OCI-LY3 (cell line): ENCODE measurements around the gene TMEM239.

Source experiments
- H2AFZ ChIP-seq: fragments of 200-600, 300-600 bp; shearing (Covaris generic); 2 replicates; pipeline ENCODE4 v1.6.0; 2014; ENCODE audit warnings: antibody characterized with exemption, low read depth, low read length
- H3K27ac ChIP-seq: fragments of 200-600, 300-600 bp; sonication (generic); 2 replicates; pipeline ENCODE4 v1.5.1; 2014; ENCODE audit warnings: mild to moderate bottlenecking, low read length, moderate library complexity, mixed read lengths
- H3K27me3 ChIP-seq: fragments of 200-600, 300-600 bp; sonication (generic); 2 replicates; pipeline ENCODE4 v1.6.1; 2014; ENCODE audit warnings: low read depth, low read length, mixed read lengths
- H3K36me3 ChIP-seq: fragments of 200-600, 300-600 bp; sonication (generic); replicated peaks from 2 replicates; pipeline ENCODE3; 2014; ENCODE audit warnings: low read depth, low read length, mixed read lengths
- H3K4me1 ChIP-seq: fragments of 300-600, 200-600 bp; sonication (generic); 2 replicates; pipeline ENCODE4 v1.6.1; 2014; ENCODE audit warnings: low read length, mixed read lengths
- H3K4me2 ChIP-seq: fragments of 200-600, 300-600 bp; sonication (generic); 2 replicates; pipeline ENCODE4 v1.6.1; 2014; ENCODE audit warnings: low read length, mixed read lengths
- H3K4me3 ChIP-seq: fragments of 300-600, 200-600 bp; sonication (generic); 2 replicates; pipeline ENCODE4 v1.5.1; 2014; ENCODE audit warnings: antibody characterized with exemption, mild to moderate bottlenecking, low read length, moderate library complexity
- H3K79me2 ChIP-seq: fragments of 300-600, 200-600 bp; shearing (Covaris generic); 2 replicates; pipeline ENCODE4 v1.6.1; 2014; ENCODE audit warnings: mild to moderate bottlenecking, low read length, mixed read lengths
- H3K9ac ChIP-seq: fragments of 300-600, 200-600 bp; shearing (Covaris generic); 2 replicates; pipeline ENCODE4 v1.6.0; 2014; ENCODE audit warnings: mild to moderate bottlenecking, low read length, moderate library complexity
- H3K9me3 ChIP-seq: fragments of 200-600, 300-600 bp; shearing (Covaris generic); 2 replicates; pipeline ENCODE4 v1.6.1; 2014; ENCODE audit warnings: low read length, mixed read lengths; ENCODE audit not compliant: insufficient read depth
- H4K20me1 ChIP-seq: fragments of 200-600, 300-600 bp; sonication (generic); 2 replicates; pipeline ENCODE4 v1.6.1; 2016; ENCODE audit warnings: low read length, mixed read lengths; ENCODE audit not compliant: insufficient read depth
- CTCF ChIP-seq: fragments of 200-600, 300-600 bp; sonication (generic); IDR thresholded peaks from 2 replicates; pipeline ENCODE4 v1.5.1; 2014; ENCODE audit warnings: antibody characterized with exemption, low read length, low read depth
- EZH2phosphoT487 ChIP-seq: fragments of 200-600 bp; shearing (Covaris generic); IDR thresholded peaks from 2 replicates; pipeline ENCODE4 v1.6.1; 2018; ENCODE audit warnings: antibody characterized with exemption, mixed run types, low read depth

TMEM239 gene

GRCh38 chr20:2771631-2772080 lies 44.5 kb upstream of the TMEM239 start:
- Histone ChIP-seq H3K4me2 (0 out of 2 replicates have a peak overlapping the region, but pooled peaks have one; percentile 8), H4K20me1 (no peaks in the 10 kb centered on the region)
- TF ChIP-seq EZH2phosphoT487: no peak
- TF ChIP-seq CTCF: 0 out of 2 replicates have a peak, but pooled peaks have one; percentile 8

GRCh38 chr20:2773812-2774211 lies 42.4 kb upstream of the TMEM239 start:
- H3K27me3 ChIP-seq: peaks cover 25% of the 10 kb centered on the region; the same call in 1 of the 2 replicates
- peaks cover 10% of the 10 kb centered on the region; the same call in 1 of the 2 replicates for H3K9me3 ChIP-seq
- no peak overlapping the region for H2AFZ ChIP-seq
- peaks cover 22% of the 10 kb centered on the region for H3K4me1 ChIP-seq
- no peak overlapping the region for H3K9ac ChIP-seq
- H3K4me3 ChIP-seq: no peak overlapping the region
- no peaks in the 10 kb centered on the region for H3K79me2 ChIP-seq
- no peak overlapping the region for H3K27ac ChIP-seq
- no peaks in the 10 kb centered on the region for H4K20me1 ChIP-seq
- H3K4me2 ChIP-seq: no peak overlapping the region
- no peaks in the 10 kb centered on the region for H3K36me3 ChIP-seq
- TF ChIP-seq EZH2phosphoT487 (no peak), CTCF (no peak)

More at GRCh38 chr20:2771631-2772080, 44.5 kb upstream of the TMEM239 start:
- Histone ChIP-seq H2AFZ (no peak overlapping the region), H3K9me3 (0 out of 2 replicates have a peak, but pooled peaks cover 5% of the 10 kb centered on the region), H3K36me3 (no peaks in the 10 kb centered on the region), H3K79me2 (no peaks in the 10 kb centered on the region), H3K27ac (no peak overlapping the region), H3K9ac (no peak overlapping the region), H3K27me3 (peaks cover 34% of the 10 kb centered on the region), H3K4me1 (peaks cover 15% of the 10 kb centered on the region), H3K4me3 (no peak overlapping the region)

- H3K27me3 ChIP-seq: peaks cover 22% of the 10 kb centered on the region
- H3K4me2 ChIP-seq: no peak overlapping the region
- no peaks in the 10 kb centered on the region for H3K36me3 ChIP-seq
- no peak overlapping the region for H3K4me3 ChIP-seq
- no peaks in the 10 kb centered on the region for H4K20me1 ChIP-seq
- peaks cover 10% of the 10 kb centered on the region; the same call in 1 of the 2 replicates for H3K9me3 ChIP-seq
- H3K27ac ChIP-seq: no peak overlapping the region
- no peak overlapping the region for H3K9ac ChIP-seq
- no peak for TF ChIP-seq CTCF
- TF ChIP-seq EZH2phosphoT487: no peak
- H2AFZ ChIP-seq: no peak overlapping the region
- peaks cover 26% of the 10 kb centered on the region for H3K4me1 ChIP-seq
- H3K79me2 ChIP-seq: no peaks in the 10 kb centered on the region
Measured at GRCh38 chr20:2775139-2775538, 41.0 kb upstream of the TMEM239 start.

GRCh38 chr20:2778602-2779321 lies 37.4 kb upstream of the TMEM239 start:
- no peak for TF ChIP-seq CTCF
- TF ChIP-seq EZH2phosphoT487: no peak
- H3K4me1 ChIP-seq: peaks cover 12% of the 10 kb centered on the region
- no peak overlapping the region for H3K9ac ChIP-seq
- no peaks in the 10 kb centered on the region for H3K79me2 ChIP-seq
- no peaks in the 10 kb centered on the region for H4K20me1 ChIP-seq
- H3K4me2 ChIP-seq: peak overlapping the region; percentile 20; the same call in 1 of the 2 replicates
- H3K36me3 ChIP-seq: no peaks in the 10 kb centered on the region
- H3K4me3 ChIP-seq: no peak overlapping the region
- peaks cover 10% of the 10 kb centered on the region; the same call in 1 of the 2 replicates for H3K9me3 ChIP-seq
- no peak overlapping the region for H2AFZ ChIP-seq
- peaks cover 33% of the 10 kb centered on the region for H3K27me3 ChIP-seq
- H3K27ac ChIP-seq: no peak overlapping the region
